WERI-Rb-1 (cell line): ENCODE data around the gene SCARB2.

ENCODE experiments used
- DNase-seq: peaks from one replicate; pipeline ENCODE4 v3.0.0-alpha.2; 2020
- H3K27ac ChIP-seq: fragments of 250-450 bp; sonication (Bioruptor Pico); 2 replicates; pipeline ENCODE4 v1.5.1; 2020; ENCODE audit warnings: mild to moderate bottlenecking, moderate library complexity
- H3K27me3 ChIP-seq: fragments of 250-450 bp; sonication (Bioruptor Pico); 2 replicates; pipeline ENCODE4 v1.5.1; 2021; ENCODE audit warnings: mild to moderate bottlenecking, low read depth, moderate library complexity; ENCODE audit not compliant: insufficient read depth, severe bottlenecking
- H3K36me3 ChIP-seq: fragments of 250-450 bp; sonication (Bioruptor Pico); 2 replicates; pipeline ENCODE4 v1.5.1; 2020; ENCODE audit warnings: mild to moderate bottlenecking, moderate library complexity
- H3K4me3 ChIP-seq: 2 replicates; pipeline ENCODE4 v1.5.1; 2011; ENCODE audit warnings: low read depth, mild to moderate bottlenecking, control low read depth, low read length
- H3K9me3 ChIP-seq: fragments of 250-450 bp; sonication (Bioruptor Pico); 2 replicates; pipeline ENCODE4 v1.5.1; 2021; ENCODE audit warnings: mild to moderate bottlenecking, moderate library complexity; ENCODE audit not compliant: severe bottlenecking
- CTCF ChIP-seq: IDR thresholded peaks from 2 replicates; pipeline ENCODE4 v1.5.1; 2011; ENCODE audit warnings: low read depth, mild to moderate bottlenecking, control low read depth, inconsistent platforms, low read length

The SCARB2 gene

GRCh38 chr4:76125816-76126215 is 87.8 kb downstream of the SCARB2 start:
- no peaks in the 10 kb centered on the region for H3K27me3 ChIP-seq
- DNase-seq: no peak
- H3K9me3 ChIP-seq: no peaks in the 10 kb centered on the region
- TF ChIP-seq CTCF: no peak
- H3K36me3 ChIP-seq: peaks cover 58% of the 10 kb centered on the region
- no peak overlapping the region for H3K4me3 ChIP-seq
- H3K27ac ChIP-seq: no peak overlapping the region

GRCh38 chr4:76120199-76120598 is 93.4 kb downstream of the SCARB2 start:
- H3K4me3 ChIP-seq: no peak overlapping the region
- no peak overlapping the region for H3K27ac ChIP-seq
- no peak for DNase-seq
- TF ChIP-seq CTCF: no peak
- H3K36me3 ChIP-seq: peaks cover 88% of the 10 kb centered on the region
- no peaks in the 10 kb centered on the region for H3K9me3 ChIP-seq
- H3K27me3 ChIP-seq: no peaks in the 10 kb centered on the region

GRCh38 chr4:76117536-76117935 is 96.1 kb downstream of the SCARB2 start:
- H3K36me3 ChIP-seq: peaks cover 78% of the 10 kb centered on the region
- no peak for TF ChIP-seq CTCF
- no peak overlapping the region for H3K27ac ChIP-seq
- H3K27me3 ChIP-seq: no peaks in the 10 kb centered on the region
- H3K4me3 ChIP-seq: no peak overlapping the region
- no peak for DNase-seq
- no peaks in the 10 kb centered on the region for H3K9me3 ChIP-seq

GRCh38 chr4:76116821-76117220 is 96.8 kb downstream of the SCARB2 start:
- H3K9me3 ChIP-seq: no peaks in the 10 kb centered on the region
- H3K4me3 ChIP-seq: no peak overlapping the region
- no peak overlapping the region for H3K27ac ChIP-seq
- TF ChIP-seq CTCF: no peak
- no peaks in the 10 kb centered on the region for H3K27me3 ChIP-seq
- H3K36me3 ChIP-seq: peaks cover 74% of the 10 kb centered on the region
- DNase-seq: no peak
